ENCODE data around the gene MAFB. TPM values are rescaled to one million over a fixed set of nuclear protein-coding genes. Genes with fewer than 3 reads are reported as not detected.

MAFB gene
- total RNA-seq, 1 experiment from 2014 or later, result 0.22 TPM

- Histone ChIP-seq H3K27ac (ENCODE audit: low read depth, low read length) (no peak overlapping the region), H3K36me3 (ENCODE audit: control insufficient read depth in 1 of 2, insufficient read depth in 2 of 2, low read length in 2 of 2) (no peaks in the 10 kb centered on the region), H3K27me3 (ENCODE audit: insufficient read depth, low read length) (peaks cover 16% of the 10 kb centered on the region), H3K9me2 (ENCODE audit: insufficient read depth) (no peaks in the 10 kb centered on the region), H3K4me2 (ENCODE audit: low read length) (no peak overlapping the region), H3K4me1 (ENCODE audit: control insufficient read depth in 1 of 2, insufficient read depth in 2 of 2, low read length in 2 of 2) (no peaks in the 10 kb centered on the region), H3K9ac (ENCODE audit: low read length) (no peak overlapping the region), H4K20me1 (ENCODE audit: insufficient read depth) (no peaks in the 10 kb centered on the region), H3K4me3 (replicated peaks in 1 of 2; ENCODE audit: low read depth in 1 of 2, low read length in 2 of 2) (no peak overlapping the region), H2AFZ (ENCODE audit: low read depth, low read length, poor library complexity, severe bottlenecking) (no peak overlapping the region), H3K79me2 (ENCODE audit: insufficient read depth, low read length) (no peaks in the 10 kb centered on the region), H3K9me3 (ENCODE audit: control insufficient read depth in 1 of 2, insufficient read depth in 1 of 2, low read depth in 1 of 2, low read length in 2 of 2) (no peaks in the 10 kb centered on the region)
- ATAC-seq (no peak), DNase-seq (ENCODE audit: low read depth, low spot score) (no peak)
- intact Hi-C loops (cut with micrococcal nuclease), result no loop called here
- ChIA-PET CTCF (no interaction called here), RAD21 (ENCODE audit: low non-redundant PET in 1 of 2, low total read pairs in 2 of 2, uncharacterized antibody in 2 of 2, unreplicated experiment in 2 of 2) (no interaction called here), POLR2A (no interaction called here)
- no TSS peak for BruUV-seq (replicated peaks)
- TF ChIP-seq SP1 (IDR thresholded peaks at IDR 0.05; ENCODE audit: low read depth) (no peak), ZBTB33 (IDR thresholded peaks at IDR 0.05; ENCODE audit: extremely low read depth, insufficient replicate concordance, low read length) (no peak), FOSL1 (IDR thresholded peaks at IDR 0.05; ENCODE audit: low read depth) (no peak), REST (IDR thresholded peaks at IDR 0.05; ENCODE audit: low read depth) (no peak), SIN3A (IDR thresholded peaks at IDR 0.05; ENCODE audit: low read depth) (no peak), SRF (IDR thresholded peaks at IDR 0.05; ENCODE audit: low read depth) (no peak), RAD21 (IDR thresholded peaks at IDR 0.05; ENCODE audit: low read depth) (no peak)
Observed at GRCh38 chr20:40638414-40638813, 50.6 kb downstream of the MAFB start.
